Measurements from ENCODE around the gene PDE3B.
A peak's percentile ranks its signal among the peaks of the same experiment; 100 is the strongest.
"Not testable (repeated sequence)": the region's sequence is repeated elsewhere in the genome, so short reads cannot be mapped to it uniquely, and the experiment has no call there.

Gene PDE3B

DNA sequence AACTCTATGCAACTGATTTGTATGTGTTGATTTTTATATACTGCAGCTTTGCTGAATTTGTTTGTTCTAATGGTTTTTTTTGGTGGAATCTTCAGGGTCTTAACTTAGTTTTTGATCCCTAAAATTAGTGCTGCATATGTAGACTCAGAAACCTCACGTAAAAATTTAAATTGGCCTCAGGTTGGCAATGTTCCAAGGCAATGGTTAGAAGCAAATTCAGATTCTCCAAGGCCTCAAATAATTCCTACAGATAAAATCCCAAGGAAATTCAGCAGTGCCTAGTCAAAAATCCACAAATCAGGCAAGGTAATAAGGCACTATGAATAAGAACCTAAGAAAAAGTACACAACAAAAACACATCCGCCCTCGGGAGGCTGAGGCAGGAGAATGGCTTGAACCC, 9.5 kb downstream of the PDE3B start:
- peaks cover 16% of the 10 kb centered on the region for H3K27me3 Mint-ChIP-seq (ENCODE audit: low read depth)
- no peak overlapping the region for H3K4me3 Mint-ChIP-seq
- no peak overlapping the region for H3K27ac Mint-ChIP-seq
- H3K4me1 Mint-ChIP-seq = peaks cover 12% of the 10 kb centered on the region
- H3K9me3 Mint-ChIP-seq = peaks cover 6% of the 10 kb centered on the region
- peaks cover 14% of the 10 kb centered on the region for H3K36me3 Mint-ChIP-seq (ENCODE audit: low read depth)
- TF ChIP-seq, protein P1, sequence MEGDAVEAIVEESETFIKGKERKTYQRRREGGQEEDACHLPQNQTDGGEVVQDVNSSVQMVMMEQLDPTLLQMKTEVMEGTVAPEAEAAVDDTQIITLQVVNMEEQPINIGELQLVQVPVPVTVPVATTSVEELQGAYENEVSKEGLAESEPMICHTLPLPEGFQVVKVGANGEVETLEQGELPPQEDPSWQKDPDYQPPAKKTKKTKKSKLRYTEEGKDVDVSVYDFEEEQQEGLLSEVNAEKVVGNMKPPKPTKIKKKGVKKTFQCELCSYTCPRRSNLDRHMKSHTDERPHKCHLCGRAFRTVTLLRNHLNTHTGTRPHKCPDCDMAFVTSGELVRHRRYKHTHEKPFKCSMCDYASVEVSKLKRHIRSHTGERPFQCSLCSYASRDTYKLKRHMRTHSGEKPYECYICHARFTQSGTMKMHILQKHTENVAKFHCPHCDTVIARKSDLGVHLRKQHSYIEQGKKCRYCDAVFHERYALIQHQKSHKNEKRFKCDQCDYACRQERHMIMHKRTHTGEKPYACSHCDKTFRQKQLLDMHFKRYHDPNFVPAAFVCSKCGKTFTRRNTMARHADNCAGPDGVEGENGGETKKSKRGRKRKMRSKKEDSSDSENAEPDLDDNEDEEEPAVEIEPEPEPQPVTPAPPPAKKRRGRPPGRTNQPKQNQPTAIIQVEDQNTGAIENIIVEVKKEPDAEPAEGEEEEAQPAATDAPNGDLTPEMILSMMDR (IDR thresholded peaks at IDR 0.05; ENCODE audit: unreplicated experiment in 3 of 3) = no peak

DNA sequence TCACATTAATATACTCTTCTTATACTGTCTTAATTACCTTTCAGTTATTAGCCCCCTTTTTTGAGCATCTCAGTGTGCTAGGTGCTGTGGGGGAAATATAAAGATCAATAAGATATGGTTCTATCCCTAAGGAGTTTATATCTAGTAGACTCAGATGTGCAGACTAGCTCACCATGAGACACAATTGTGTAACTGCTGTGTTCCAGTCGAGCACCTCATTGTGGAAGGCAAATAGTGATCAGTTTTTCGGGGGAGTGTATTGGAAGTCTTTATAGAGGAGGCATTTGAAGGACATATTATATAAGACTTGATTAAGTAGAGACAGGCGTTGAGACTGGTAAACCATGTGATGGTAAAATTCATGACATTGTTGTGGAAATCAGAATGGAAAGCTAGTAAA, 11.8 kb downstream of the PDE3B start:
- Mint-ChIP-seq H3K27ac (no peak overlapping the region), H3K4me1 (peaks cover 12% of the 10 kb centered on the region), H3K36me3 (ENCODE audit: low read depth) (peaks cover 18% of the 10 kb centered on the region), H3K9me3 (peaks cover 4% of the 10 kb centered on the region), H3K4me3 (no peak overlapping the region), H3K27me3 (ENCODE audit: low read depth) (peaks cover 4% of the 10 kb centered on the region)
- TF ChIP-seq, protein P1 (IDR thresholded peaks at IDR 0.05; ENCODE audit: unreplicated experiment in 3 of 3) = no peak

DNA sequence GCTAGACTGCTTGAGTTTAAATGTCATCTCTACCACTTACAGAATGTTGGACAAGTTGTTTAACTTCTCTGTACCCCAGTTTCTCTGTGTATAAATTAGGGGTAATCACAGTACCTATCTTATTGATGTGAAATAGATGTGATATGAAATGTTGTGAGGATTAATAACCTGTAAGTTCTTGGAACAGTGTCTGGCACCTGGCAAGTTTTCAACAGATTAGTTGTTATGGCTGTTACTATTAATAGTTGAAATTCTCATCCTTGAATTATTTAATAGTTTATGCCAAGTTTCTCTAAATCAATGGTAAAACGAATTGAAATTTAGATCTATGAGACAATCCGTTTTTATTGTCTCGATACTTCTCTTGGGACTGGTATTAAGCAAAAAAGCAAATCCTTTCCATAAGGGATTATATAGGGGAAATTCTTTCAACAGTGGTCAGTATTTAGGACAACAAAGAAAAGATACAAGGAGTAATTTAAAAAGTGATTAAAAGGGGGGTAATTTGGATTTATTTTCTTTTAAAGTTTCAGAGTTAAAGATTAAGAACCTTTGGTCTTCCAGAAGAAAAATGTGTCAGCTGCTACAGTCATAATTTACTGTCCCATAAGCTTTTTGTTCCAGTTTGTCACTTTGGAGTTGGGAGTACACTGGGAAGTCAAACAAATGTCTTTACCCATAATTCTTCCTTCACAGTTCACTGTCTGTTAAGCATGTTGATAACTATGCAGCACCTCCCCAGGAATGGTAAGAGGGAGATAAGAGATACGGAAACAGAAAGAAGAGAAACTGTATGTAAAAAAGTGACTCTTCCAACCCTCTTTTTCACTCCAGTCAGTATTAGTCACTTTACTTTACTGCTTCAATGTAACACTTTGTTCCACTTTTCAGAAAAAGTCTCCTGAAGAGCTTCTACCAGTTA, 13.2 kb downstream of the PDE3B start:
- Mint-ChIP-seq H3K4me3 (no peak overlapping the region), H3K27ac (peak overlapping the region in 1 of 3 experiments; percentile 63), H3K9me3 (peaks cover 7% of the 10 kb centered on the region), H3K36me3 (ENCODE audit: low read depth) (peaks cover 26% of the 10 kb centered on the region), H3K27me3 (ENCODE audit: low read depth) (peaks cover 4% of the 10 kb centered on the region), H3K4me1 (peaks cover 12% of the 10 kb centered on the region)
- TF ChIP-seq, protein P1 (IDR thresholded peaks at IDR 0.05; ENCODE audit: unreplicated experiment in 3 of 3) = no peak

DNA sequence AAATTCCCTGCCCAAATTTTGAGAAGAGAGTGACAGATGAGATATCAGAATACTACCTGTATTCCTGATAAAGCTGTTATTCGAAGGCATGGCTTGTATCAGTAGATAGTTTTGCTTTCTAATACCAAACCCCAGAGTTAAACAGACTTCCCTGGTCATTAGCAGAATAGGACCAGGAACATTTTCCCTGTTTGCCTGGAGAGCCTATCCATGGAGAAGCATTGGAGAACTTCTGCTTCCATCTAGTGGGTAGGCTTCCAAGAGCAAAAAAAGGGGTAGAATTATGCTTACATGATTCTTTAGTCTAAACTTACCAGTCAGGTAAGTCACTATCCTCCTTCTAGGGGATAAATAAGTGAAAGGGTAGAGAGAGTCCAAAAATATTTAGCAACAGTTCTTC, 14.2 kb downstream of the PDE3B start:
- Mint-ChIP-seq H3K4me3 (no peak overlapping the region), H3K36me3 (ENCODE audit: low read depth) (peaks cover 25% of the 10 kb centered on the region), H3K9me3 (peaks cover 8% of the 10 kb centered on the region), H3K27me3 (ENCODE audit: low read depth) (peaks cover 4% of the 10 kb centered on the region), H3K27ac (no peak overlapping the region), H3K4me1 (peaks cover 12% of the 10 kb centered on the region)
- TF ChIP-seq, protein P1 (IDR thresholded peaks at IDR 0.05; ENCODE audit: unreplicated experiment in 3 of 3) = no peak

DNA sequence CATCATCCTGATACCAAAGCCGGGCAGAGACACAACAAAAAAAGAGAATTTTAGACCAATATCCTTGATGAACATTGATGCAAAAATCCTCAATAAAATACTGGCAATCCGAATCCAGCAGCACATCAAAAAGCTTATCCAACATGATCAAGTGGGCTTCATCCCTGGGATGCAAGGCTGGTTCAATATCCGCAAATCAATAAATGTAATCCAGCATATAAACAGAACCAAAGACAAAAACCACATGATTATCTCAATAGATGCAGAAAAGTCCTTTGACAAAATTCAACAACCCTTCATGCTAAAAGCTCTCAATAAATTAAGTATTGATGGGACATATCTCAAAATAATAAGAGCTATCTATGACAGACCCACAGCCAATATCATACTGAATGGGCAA, 21.3 kb downstream of the PDE3B start:
- H3K4me1 Mint-ChIP-seq; H3K27me3 Mint-ChIP-seq (ENCODE audit: low read depth); H3K4me3 Mint-ChIP-seq; H3K27ac Mint-ChIP-seq: not testable (repeated sequence)
- Mint-ChIP-seq H3K36me3 (ENCODE audit: low read depth) (peaks cover 24% of the 10 kb centered on the region), H3K9me3 (peaks cover 19% of the 10 kb centered on the region)

DNA sequence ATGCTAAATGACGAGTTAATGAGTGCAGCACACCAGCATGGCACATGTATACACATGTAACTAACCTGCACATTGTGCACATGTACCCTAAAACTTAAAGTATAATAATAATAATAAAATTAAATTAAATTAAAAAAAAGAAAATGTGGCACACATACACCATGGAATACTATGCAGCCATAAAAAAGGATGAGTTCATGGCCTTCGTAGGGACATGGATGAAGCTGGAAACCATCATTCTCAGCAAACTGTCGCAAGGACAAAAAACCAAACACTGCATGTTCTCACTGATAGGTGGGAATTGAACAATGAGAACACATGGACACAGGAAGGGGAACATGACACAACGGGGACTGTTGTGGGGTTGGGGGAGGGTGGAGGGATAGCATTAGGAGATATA, 23.7 kb downstream of the PDE3B start:
- H3K27me3 Mint-ChIP-seq (ENCODE audit: low read depth); H3K4me3 Mint-ChIP-seq; H3K27ac Mint-ChIP-seq; H3K4me1 Mint-ChIP-seq: not testable (repeated sequence)
- H3K9me3 Mint-ChIP-seq = peaks cover 13% of the 10 kb centered on the region
- peaks cover 11% of the 10 kb centered on the region for H3K36me3 Mint-ChIP-seq (ENCODE audit: low read depth)

DNA sequence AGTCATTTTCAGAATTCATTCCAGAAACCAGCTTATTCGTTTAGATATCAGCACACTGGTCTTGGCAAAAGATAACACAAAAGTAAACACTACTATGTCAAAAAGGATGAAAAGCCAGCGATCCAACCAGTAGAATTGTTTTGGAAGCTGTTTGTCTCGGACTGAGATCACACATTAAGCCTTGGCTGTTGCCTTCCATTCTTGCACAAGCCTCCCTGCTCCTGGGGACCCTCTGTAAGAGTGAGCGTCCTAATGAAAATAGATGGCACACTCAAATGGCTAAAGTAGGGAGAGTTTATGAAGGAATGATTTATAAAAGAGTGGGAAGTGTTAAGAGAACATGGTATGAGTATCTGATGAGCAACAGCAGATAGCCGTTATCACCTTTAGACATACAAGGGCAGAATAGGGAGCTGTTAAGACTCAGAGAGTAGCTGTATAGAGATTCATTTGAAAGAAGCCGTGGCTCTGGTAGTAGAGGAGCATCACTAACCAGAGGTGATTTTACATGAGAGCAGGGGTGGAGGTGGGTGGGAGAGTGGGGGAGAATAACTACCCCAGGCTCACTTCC, 25.2 kb downstream of the PDE3B start:
- H3K4me1 Mint-ChIP-seq = no peaks in the 10 kb centered on the region
- TF ChIP-seq, protein P1 (IDR thresholded peaks at IDR 0.05; ENCODE audit: unreplicated experiment in 3 of 3) = no peak
- no peaks in the 10 kb centered on the region for H3K27me3 Mint-ChIP-seq (ENCODE audit: low read depth)
- peaks cover 10% of the 10 kb centered on the region for H3K9me3 Mint-ChIP-seq
- peaks cover 7% of the 10 kb centered on the region for H3K36me3 Mint-ChIP-seq (ENCODE audit: low read depth)
- H3K4me3 Mint-ChIP-seq = no peak overlapping the region
- H3K27ac Mint-ChIP-seq = no peak overlapping the region
